ENCODE measurements around the gene GPC3.

GPC3 gene

DNA sequence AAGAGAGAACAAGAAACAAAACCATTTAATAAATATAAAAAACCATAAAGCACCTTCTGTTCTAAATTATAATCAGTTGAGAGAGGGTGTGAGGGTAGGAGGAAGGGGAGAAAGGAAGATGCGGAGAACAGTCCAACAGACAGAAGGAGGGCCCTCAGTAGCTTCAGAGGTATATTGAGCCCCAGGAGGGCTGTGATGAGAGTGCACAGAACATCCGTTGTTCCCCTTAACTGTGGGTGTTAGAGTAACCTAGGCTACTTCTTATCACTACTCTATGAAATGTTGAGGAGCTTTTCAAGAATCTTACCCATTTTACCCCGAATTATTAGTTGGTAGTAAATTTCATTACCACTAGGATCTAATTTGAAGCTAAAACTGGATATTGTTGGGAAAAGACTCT, 13.8 kb downstream of the GPC3 start:
- Histone ChIP-seq H3K9me3 (no peaks in the 10 kb centered on the region), H3K9ac (no peak overlapping the region), H3K36me3 (no peaks in the 10 kb centered on the region), H3K4me2 (no peak overlapping the region), H3K4me3 (no peak overlapping the region), H3K27me3 (peaks cover 99% of the 10 kb centered on the region), H3K27ac (no peak overlapping the region), H4K20me1 (no peaks in the 10 kb centered on the region; the same call in 1 of the 2 replicates), H3K4me1 (no peaks in the 10 kb centered on the region)
- TF ChIP-seq Cebpa-rat (IDR thresholded peaks at IDR 0.05), result no peak

DNA sequence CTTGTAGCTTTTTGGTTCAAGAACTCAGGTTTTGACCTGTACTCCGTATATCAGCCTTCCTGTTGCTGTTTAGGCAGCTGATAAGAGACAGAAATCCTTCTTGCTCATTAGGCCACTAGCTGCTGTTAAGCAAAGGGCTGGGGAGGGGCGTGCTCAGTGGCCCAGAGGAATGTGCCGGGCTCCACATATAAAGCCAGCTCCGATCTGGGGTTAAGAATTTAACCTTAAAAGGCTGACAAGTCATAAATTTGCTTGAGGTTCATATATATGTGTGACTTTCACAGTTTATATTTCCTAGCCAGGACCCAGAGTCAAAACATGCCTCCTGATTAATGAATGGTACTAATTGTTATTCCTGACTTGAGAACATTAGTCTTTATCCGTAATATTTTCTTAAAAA, 15.3 kb downstream of the GPC3 start:
- Histone ChIP-seq H3K27ac (no peak overlapping the region), H3K9ac (no peak overlapping the region), H3K4me3 (no peak overlapping the region), H3K4me1 (no peaks in the 10 kb centered on the region), H3K4me2 (no peak overlapping the region), H3K9me3 (no peaks in the 10 kb centered on the region), H4K20me1 (no peaks in the 10 kb centered on the region; the same call in 1 of the 2 replicates), H3K36me3 (no peaks in the 10 kb centered on the region), H3K27me3 (peaks cover 100% of the 10 kb centered on the region)
- TF ChIP-seq Cebpa-rat (IDR thresholded peaks at IDR 0.05), result no peak

DNA sequence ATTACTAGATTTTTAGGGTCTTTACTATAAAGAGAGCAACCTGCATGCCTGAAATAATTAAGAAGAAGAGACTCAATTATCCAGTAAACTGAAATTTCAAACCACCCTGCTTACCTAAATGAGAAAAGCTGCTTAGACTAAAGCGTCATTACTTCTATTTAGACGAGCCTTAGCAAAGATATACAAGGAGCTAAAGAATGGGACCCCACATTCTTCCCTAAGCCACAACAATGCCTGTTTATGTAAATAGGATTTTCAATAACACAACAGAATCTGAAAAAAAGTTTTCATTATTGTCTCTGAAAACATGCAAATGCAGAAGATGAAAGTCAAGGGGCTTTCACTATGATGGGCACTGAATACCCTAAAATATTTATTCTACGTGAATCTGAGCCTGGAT, 16.2 kb downstream of the GPC3 start:
- no peaks in the 10 kb centered on the region; the same call in 1 of the 2 replicates for H4K20me1 ChIP-seq
- no peaks in the 10 kb centered on the region for H3K4me1 ChIP-seq
- no peak for TF ChIP-seq Cebpa-rat (IDR thresholded peaks at IDR 0.05)
- H3K9ac ChIP-seq, result no peak overlapping the region
- H3K27ac ChIP-seq, result no peak overlapping the region
- H3K4me2 ChIP-seq, result no peak overlapping the region
- H3K36me3 ChIP-seq, result no peaks in the 10 kb centered on the region
- no peak overlapping the region for H3K4me3 ChIP-seq
- H3K27me3 ChIP-seq, result peaks cover 100% of the 10 kb centered on the region
- no peaks in the 10 kb centered on the region for H3K9me3 ChIP-seq

DNA sequence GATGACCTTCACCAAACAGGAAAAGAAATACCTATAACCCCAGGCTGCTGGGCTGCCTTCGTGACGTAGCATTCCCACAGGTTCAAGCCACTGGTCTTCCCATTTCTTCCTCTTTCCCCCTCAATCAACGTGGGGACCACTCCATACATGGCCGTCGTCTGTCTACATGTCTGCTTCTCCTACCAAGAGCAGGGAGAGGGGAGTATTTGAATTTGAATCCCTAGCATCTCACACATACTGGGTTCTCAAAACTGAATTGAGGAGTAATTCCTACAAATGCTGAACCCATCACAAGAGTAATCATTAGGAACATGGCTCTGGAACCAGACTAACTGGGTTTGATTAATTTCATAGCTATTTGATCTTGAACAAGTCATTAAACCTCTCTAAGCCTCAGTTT, 17.3 kb downstream of the GPC3 start:
- TF ChIP-seq Cebpa-rat (IDR thresholded peaks at IDR 0.05), result no peak
- H3K4me1 ChIP-seq, result no peaks in the 10 kb centered on the region
- H3K9ac ChIP-seq, result no peak overlapping the region
- peaks cover 100% of the 10 kb centered on the region for H3K27me3 ChIP-seq
- H3K9me3 ChIP-seq, result no peaks in the 10 kb centered on the region
- H3K4me2 ChIP-seq, result no peak overlapping the region
- no peak overlapping the region for H3K27ac ChIP-seq
- no peaks in the 10 kb centered on the region for H3K36me3 ChIP-seq
- no peak overlapping the region for H3K4me3 ChIP-seq
- no peaks in the 10 kb centered on the region; the same call in 1 of the 2 replicates for H4K20me1 ChIP-seq

DNA sequence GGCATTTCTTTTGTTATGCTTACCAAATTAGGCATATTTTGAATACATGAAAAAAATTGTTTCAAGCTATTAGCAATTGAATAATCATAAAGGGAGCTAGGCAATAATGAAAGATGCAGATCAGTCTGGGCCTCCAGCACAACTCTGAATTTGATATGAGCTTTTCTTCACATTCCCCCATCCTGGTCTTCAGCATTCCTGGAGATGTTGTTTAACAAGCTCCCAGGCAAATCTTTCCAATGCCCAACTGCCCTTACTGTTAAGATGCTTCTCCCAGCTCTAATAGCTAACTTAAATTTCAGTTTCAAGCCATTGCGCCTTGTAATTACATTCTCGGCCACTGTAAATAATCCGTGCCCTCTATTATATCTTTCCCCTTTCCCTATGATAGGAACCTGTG, 19.2 kb downstream of the GPC3 start:
- Histone ChIP-seq H3K27me3 (peaks cover 100% of the 10 kb centered on the region), H3K4me3 (no peak overlapping the region), H3K36me3 (no peaks in the 10 kb centered on the region), H3K9me3 (no peaks in the 10 kb centered on the region), H3K4me1 (no peaks in the 10 kb centered on the region), H3K4me2 (no peak overlapping the region), H3K27ac (no peak overlapping the region), H3K9ac (no peak overlapping the region), H4K20me1 (no peaks in the 10 kb centered on the region)
- TF ChIP-seq Cebpa-rat (IDR thresholded peaks at IDR 0.05), result no peak

DNA sequence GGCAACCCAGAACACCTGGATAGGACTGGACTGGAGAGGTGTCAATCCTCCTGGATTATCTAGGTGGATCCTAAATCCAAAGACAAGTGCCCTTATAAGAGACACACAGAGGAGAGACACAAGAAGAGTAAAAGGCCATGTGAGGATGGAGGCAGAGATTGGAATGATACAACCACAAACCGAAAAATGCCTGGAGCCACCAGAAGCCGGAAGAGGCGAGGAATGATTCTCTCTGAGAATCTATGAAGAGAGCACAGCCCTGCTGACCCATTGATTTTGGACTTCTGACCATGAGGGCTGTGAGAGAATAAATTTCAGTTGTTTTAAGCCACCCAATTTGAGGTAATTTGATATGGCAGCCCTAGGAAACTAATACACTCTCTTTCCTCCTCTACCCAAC, 20.1 kb downstream of the GPC3 start:
- TF ChIP-seq Cebpa-rat (IDR thresholded peaks at IDR 0.05), result no peak
- Histone ChIP-seq H3K4me2 (no peak overlapping the region), H3K36me3 (no peaks in the 10 kb centered on the region), H3K4me1 (no peaks in the 10 kb centered on the region), H3K27me3 (peaks cover 98% of the 10 kb centered on the region), H3K9me3 (no peaks in the 10 kb centered on the region), H4K20me1 (no peaks in the 10 kb centered on the region), H3K9ac (no peak overlapping the region), H3K4me3 (no peak overlapping the region), H3K27ac (no peak overlapping the region)

DNA sequence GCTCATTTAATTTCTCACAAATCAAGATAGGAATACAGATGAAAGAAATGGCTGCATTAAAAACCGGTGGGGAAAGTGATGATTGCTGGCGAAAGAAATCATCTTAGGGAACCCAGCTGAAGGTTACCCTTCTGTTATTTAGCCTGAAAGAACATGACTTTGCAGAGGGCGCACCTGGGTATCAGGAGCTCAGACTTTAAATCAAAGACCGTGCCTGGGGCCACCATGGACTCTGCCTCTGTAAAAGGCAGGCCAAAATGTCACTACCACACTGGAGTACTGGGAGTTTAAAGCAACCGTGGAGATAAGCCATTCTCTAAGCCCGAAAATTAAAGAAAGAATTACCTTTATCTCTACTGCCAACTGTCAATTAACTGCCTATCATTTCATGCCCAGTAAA, 24.3 kb downstream of the GPC3 start:
- H3K4me2 ChIP-seq, result no peak overlapping the region
- TF ChIP-seq Cebpa-rat (IDR thresholded peaks at IDR 0.05), result no peak

DNA sequence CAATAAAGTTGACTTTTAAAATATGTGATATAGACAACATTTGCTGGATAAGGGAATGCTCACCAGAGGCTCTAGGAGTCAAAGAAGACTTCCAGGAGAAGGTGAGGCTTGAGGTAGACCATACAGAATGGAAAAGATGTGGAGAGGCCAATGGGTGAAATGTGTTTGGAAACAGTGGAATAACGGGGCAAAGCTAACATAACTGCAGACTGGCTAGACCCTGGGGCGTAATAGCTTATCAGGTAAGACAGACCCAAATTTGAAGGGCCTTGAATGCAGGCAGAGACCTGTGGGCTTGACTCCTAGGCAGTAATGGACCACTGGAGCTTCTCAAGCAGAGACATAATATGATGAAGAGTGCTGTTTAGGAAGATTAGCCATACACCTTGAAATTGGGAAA, 25.4 kb downstream of the GPC3 start:
- no peaks in the 10 kb centered on the region for H4K20me1 ChIP-seq
- H3K36me3 ChIP-seq, result no peaks in the 10 kb centered on the region
- H3K4me1 ChIP-seq, result no peaks in the 10 kb centered on the region
- no peak for TF ChIP-seq Cebpa-rat (IDR thresholded peaks at IDR 0.05)
- H3K9ac ChIP-seq, result no peak overlapping the region
- no peak overlapping the region for H3K4me2 ChIP-seq
- H3K27ac ChIP-seq, result no peak overlapping the region
- H3K4me3 ChIP-seq, result no peak overlapping the region
- no peaks in the 10 kb centered on the region for H3K9me3 ChIP-seq
- peaks cover 82% of the 10 kb centered on the region for H3K27me3 ChIP-seq

More for the DNA sequence above, 24.3 kb downstream of the GPC3 start:
- no peak overlapping the region for H3K4me3 ChIP-seq
- no peaks in the 10 kb centered on the region for H3K4me1 ChIP-seq
- no peaks in the 10 kb centered on the region for H4K20me1 ChIP-seq
- no peaks in the 10 kb centered on the region for H3K9me3 ChIP-seq
- no peak overlapping the region for H3K9ac ChIP-seq
- H3K27ac ChIP-seq, result no peak overlapping the region
- H3K36me3 ChIP-seq, result no peaks in the 10 kb centered on the region
- H3K27me3 ChIP-seq, result peaks cover 83% of the 10 kb centered on the region

DNA sequence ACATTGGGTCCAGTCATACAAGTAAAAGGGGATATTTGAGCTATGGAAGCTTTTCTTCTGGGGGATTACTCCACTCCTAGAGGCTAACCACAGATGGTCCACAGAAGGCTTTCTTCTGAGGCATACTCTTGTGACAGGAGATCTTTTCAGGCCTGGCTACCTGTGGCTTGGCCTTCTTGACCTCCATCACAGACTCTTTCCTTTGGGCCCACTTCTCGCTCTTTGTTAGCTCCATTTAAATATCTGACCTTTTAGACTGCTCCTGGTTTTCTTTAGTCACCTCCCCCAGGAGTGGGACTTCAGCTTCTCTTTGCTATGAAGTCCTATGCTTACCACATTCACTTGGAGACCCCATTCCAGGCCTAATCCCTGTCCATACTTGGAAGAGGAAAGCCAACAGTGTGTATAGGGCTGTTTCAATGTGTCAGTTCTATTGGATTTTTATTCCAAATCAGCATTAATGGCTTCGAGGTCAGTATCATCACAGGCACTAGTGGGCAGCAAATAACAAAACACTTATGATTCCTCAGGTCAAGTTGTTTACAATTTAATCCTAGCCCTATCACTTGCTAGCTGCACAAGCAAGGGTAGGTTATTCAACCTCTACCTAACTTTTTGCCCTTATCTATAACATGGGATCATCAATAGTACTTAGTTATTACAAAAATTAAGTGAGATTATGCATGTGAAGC, 26.3 kb downstream of the GPC3 start:
- no peaks in the 10 kb centered on the region for H3K4me1 ChIP-seq
- H3K4me3 ChIP-seq, result no peak overlapping the region
- no peaks in the 10 kb centered on the region for H3K36me3 ChIP-seq
- no peak for TF ChIP-seq Cebpa-rat (IDR thresholded peaks at IDR 0.05)
- H4K20me1 ChIP-seq, result no peaks in the 10 kb centered on the region
- no peak overlapping the region for H3K27ac ChIP-seq
- H3K27me3 ChIP-seq, result peaks cover 81% of the 10 kb centered on the region
- no peak overlapping the region for H3K9ac ChIP-seq
- H3K9me3 ChIP-seq, result peaks cover 7% of the 10 kb centered on the region; the same call in 1 of the 2 replicates
- H3K4me2 ChIP-seq, result no peak overlapping the region

DNA sequence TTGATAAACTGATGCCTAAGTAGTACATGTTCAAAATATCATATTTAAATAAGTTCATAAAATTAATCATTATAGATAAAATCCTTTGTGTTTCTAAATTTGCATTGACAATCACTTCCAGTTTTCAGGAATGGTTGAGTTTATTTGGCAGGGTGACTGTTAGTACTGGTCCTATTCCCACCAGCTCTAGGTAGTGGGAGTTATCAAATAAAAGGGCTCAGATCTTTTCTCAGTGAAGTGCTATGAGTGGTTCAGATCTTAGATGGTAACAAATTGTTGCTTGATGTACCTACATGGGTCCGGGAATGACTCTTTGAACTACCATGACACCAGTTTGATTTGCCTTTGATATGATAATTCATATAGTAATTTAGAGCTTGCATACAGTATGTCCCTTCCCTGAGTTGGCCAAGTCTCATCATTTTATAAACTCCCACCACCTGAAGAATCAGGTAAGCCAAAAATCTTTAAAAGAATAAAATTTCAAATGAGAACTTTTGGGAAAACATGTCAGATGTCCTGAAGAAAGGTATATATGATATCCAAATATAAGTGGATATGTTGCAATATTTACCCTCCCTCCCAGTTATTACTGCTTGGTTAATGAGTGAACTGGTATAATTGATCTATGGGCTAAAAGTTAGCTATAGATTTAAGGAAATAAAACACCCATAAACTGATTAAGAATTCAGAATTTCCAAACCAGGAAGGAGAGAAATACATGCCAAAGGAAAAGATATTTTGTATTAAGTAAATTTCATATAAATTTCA, 28.6 kb downstream of the GPC3 start:
- no peak for TF ChIP-seq Cebpa-rat (IDR thresholded peaks at IDR 0.05)
- Histone ChIP-seq H3K9ac (no peak overlapping the region), H3K4me3 (no peak overlapping the region), H4K20me1 (no peaks in the 10 kb centered on the region), H3K27me3 (peaks cover 80% of the 10 kb centered on the region), H3K36me3 (no peaks in the 10 kb centered on the region), H3K9me3 (peaks cover 10% of the 10 kb centered on the region; the same call in 1 of the 2 replicates), H3K27ac (no peak overlapping the region), H3K4me2 (no peak overlapping the region), H3K4me1 (no peaks in the 10 kb centered on the region)

Measured in BLaER1 (cell line).